ENCODE measurements around the gene BRWD1.
"Not testable (repeated sequence)": the region's sequence is repeated elsewhere in the genome, so short reads cannot be mapped to it uniquely, and the experiment has no call there.

Gene BRWD1

DNA sequence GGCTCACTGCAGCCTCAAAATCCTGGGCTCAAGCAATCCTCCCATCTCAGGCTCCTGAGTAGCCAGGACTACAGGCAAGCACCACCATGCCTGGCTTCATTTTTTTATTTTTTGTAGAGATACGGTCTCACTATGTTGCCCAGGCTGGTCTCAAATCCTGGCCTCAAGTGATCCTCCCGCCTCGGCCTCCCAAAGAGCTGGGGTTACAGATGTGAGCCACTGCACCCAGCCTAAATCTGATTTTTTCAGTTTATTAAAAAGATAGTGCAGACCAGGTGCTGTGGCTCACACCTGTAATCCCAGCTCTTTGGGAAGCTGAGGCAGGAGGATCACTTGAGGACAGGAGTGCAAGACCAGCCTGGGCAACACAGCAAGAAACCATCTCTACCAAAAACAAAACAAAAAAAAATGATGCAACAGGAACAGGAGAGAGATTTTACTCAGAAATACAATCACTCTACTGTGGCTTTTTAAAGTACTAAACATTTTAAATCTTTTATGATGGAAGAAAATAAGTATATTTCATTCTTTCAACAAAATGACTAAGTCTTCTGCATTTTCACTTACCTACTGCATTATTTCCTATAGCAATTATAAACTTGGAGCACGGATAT, 132.1 kb downstream of the BRWD1 start:
- H3K27ac Mint-ChIP-seq, result peak overlapping the region; percentile 81 to 100
- H3K4me1 Mint-ChIP-seq, result peaks cover 40% of the 10 kb centered on the region
- no peak for ATAC-seq
- no peak for DNase-seq
- H3K9me3 Mint-ChIP-seq, result no peaks in the 10 kb centered on the region
- H3K4me3 Mint-ChIP-seq, result peak overlapping the region; percentile 97 to 98
- no peaks in the 10 kb centered on the region for H3K27me3 Mint-ChIP-seq

DNA sequence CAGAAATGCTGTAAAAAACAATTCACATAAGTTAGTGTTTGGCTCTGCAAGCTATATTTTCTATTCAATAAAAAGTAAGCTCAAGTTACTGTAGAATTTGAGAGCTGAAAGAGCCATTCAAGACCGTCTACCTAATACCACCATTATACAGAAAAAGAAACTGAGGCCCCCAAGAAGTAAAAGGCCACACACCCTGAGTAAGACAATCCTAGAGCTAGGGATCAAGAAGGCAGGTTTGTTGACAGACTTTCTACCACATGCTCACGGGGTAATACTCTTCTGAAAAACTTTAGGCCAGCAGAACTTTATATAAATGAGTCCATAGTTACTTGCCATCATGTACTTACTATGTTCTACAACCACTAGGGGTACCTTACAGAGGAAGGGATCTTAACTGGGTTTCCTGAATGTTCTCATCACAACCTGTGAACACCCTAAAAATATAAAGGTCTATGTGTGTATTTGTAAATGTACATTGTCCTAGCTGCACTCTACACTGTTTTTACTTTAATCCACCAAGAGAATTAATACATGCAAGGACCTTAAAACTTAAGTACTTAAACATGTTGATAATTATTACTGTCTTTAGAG, 132.9 kb downstream of the BRWD1 start:
- DNase-seq (no peak), ATAC-seq (no peak)
- no peaks in the 10 kb centered on the region for H3K9me3 Mint-ChIP-seq
- peak overlapping the region; percentile 97 to 98 for H3K4me3 Mint-ChIP-seq
- no peaks in the 10 kb centered on the region for H3K27me3 Mint-ChIP-seq
- peak overlapping the region; percentile 54 to 88 for H3K27ac Mint-ChIP-seq
- peaks cover 45% of the 10 kb centered on the region for H3K4me1 Mint-ChIP-seq

- Mint-ChIP-seq H3K27ac (no peak overlapping the region), H3K4me1 (peaks cover 31% of the 10 kb centered on the region), H3K9me3 (no peaks in the 10 kb centered on the region), H3K4me3 (no peak overlapping the region), H3K27me3 (no peaks in the 10 kb centered on the region)
- no peak for DNase-seq
- ATAC-seq, result no peak
These were observed 135.0 kb downstream of the BRWD1 start for GRCh38 chr21:39178421-39178820.

DNA sequence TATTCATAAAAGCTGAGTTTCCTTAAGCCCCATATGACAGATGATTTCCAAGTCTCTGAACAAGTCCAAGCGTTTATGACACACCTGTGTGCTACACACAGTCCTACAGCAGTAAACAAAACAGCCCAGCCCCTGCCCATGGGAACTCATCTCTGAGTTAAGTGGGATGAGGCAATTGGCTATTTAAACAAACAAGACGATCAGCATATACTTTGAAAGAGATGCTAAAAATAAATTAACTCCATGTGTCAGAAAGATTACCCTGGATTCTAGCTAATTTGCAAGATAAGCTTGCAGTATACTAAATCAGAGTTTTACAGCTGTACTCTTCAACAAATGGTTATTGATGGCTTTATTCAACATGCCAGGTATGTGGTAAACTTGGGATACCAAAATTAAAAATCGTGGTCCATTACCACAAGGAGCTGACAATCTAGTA, 137.1 kb downstream of the BRWD1 start:
- no peak overlapping the region for H3K27ac Mint-ChIP-seq
- H3K4me3 Mint-ChIP-seq, result no peak overlapping the region
- no peaks in the 10 kb centered on the region for H3K9me3 Mint-ChIP-seq
- ATAC-seq (no peak), DNase-seq (no peak)
- H3K27me3 Mint-ChIP-seq, result no peaks in the 10 kb centered on the region
- H3K4me1 Mint-ChIP-seq, result peaks cover 27% of the 10 kb centered on the region

DNA sequence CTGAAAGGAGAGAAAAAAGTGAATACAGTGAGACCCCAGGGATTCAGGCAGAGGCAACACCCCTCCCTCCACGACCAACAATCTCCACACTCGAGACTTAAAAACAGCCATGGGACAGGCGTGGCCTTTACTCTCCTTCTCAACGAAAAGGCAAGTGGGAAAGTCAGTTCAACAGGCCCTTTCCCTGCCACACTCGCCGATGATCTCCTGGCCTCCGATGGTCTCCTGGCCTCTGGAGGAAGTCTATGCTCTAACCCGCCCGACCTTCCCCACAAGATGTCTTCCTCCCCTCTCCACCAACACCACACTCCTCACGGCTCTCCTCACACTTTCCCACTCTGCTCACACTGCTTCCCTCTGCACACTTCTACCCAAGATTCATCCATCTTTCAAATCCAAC, 137.8 kb downstream of the BRWD1 start:
- no peak overlapping the region for H3K27ac Mint-ChIP-seq

GRCh38 chr21:39175154-39175553, 138.3 kb downstream of the BRWD1 start:
- Mint-ChIP-seq H3K9me3 (no peaks in the 10 kb centered on the region), H3K27ac (no peak overlapping the region), H3K4me3 (no peak overlapping the region)

More for the DNA sequence above, 137.8 kb downstream of the BRWD1 start:
- Mint-ChIP-seq H3K4me3 (no peak overlapping the region), H3K9me3 (no peaks in the 10 kb centered on the region), H3K27me3 (no peaks in the 10 kb centered on the region), H3K4me1 (peaks cover 22% of the 10 kb centered on the region)
- ATAC-seq (no peak), DNase-seq (no peak)

DNA sequence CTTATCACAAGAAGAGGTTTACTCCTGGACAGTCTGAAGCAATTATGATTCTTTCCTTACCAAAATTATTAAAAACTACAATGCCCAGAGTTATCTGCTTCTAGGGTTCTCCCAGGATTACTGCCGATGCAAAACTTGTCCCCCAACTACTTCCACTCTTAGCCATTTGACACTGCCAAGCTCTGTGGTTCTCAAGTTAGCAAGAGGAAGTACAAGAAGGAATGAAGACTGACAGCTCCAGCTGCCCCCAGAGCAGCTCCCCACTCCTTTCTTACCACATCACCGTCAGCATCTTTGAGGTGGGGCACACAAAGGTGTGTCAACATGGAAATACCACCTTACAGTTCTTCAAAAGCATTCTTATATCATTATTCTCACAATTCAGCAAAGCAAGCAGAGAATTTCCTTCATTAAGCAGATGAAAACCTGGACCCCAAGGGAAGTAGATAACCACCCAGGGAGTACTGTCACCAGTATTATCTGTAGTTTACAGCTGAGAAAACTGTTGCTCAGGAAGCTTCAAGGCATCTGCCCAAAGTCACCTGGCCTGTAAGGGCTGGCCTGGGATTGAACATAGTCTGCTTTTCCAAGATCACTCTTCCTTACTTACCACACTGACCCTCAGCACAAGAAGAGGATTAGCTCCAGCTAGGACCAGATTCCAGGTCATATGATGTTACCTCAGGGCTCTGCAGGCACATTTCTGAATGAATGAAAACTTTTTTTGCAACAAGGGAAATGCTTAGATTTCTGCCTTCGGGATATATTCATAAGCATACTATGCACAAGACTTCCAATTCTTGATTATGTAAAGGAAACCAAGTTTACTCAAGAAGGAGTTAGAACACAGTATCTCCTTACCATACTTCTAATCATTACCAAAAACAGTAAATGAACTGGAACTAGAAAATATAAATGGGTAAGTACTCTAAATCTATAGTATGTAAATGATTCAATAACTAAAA, 139.4 kb downstream of the BRWD1 start:
- Mint-ChIP-seq H3K4me3 (no peak overlapping the region), H3K9me3 (no peaks in the 10 kb centered on the region), H3K27me3 (no peaks in the 10 kb centered on the region), H3K4me1 (peaks cover 9% of the 10 kb centered on the region), H3K27ac (peak overlapping the region in 1 of 2 donors; percentile 35)
- no peak for ATAC-seq
- no peak for DNase-seq

More at GRCh38 chr21:39175154-39175553, 138.3 kb downstream of the BRWD1 start:
- ATAC-seq (no peak), DNase-seq (no peak)
- Mint-ChIP-seq H3K4me1 (peaks cover 17% of the 10 kb centered on the region), H3K27me3 (no peaks in the 10 kb centered on the region)

DNA sequence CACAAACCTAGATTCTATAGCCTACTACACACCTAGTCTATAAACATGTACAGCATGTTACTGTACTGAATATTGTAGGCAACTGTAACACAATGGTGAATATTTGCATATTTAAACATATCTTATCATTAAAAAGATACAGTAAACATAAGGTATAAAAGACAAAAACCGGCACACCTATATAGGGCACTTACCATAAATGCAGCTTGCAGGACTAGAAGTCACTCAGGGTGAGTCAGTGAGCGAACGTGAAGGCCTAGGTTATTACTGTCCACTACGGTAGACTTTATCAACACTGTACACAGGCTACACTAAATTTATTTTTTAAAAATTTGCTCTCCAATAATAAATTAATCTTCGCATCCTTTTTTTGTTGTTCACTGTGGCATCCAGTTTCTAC, 143.5 kb downstream of the BRWD1 start:
- ATAC-seq (no peak), DNase-seq (no peak)
- Mint-ChIP-seq H3K27me3 (peaks cover 12% of the 10 kb centered on the region), H3K9me3 (peaks cover 2 to 11% of the 10 kb centered on the region in 2 donors), H3K4me1 (no peaks in the 10 kb centered on the region), H3K4me3 (no peak overlapping the region), H3K27ac (no peak overlapping the region)

DNA sequence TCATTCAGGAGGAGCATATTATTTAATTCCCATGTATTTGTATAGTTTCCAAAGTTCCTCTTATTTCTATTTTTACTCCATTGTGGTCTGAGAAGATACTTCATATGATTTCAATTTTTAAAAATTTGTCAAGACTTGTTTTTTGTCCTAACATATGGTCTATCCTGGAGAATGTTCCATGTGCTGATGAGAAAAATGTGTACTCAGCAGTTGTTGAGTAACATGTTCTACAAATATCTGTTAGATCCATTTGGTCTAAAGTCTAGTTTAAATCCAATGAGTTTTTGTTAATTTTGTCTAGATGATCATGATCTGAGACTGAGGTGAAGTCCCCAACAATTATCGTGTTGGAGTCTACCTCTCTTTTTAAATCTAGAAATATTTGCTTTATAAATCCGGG, 144.6 kb downstream of the BRWD1 start:
- H3K27ac Mint-ChIP-seq, result no peak overlapping the region
- H3K4me3 Mint-ChIP-seq, result no peak overlapping the region
- no peak for ATAC-seq
- no peaks in the 10 kb centered on the region for H3K4me1 Mint-ChIP-seq
- peaks cover 12 to 19% of the 10 kb centered on the region in 2 donors for H3K9me3 Mint-ChIP-seq
- peaks cover 12% of the 10 kb centered on the region for H3K27me3 Mint-ChIP-seq
- no peak for DNase-seq

DNA sequence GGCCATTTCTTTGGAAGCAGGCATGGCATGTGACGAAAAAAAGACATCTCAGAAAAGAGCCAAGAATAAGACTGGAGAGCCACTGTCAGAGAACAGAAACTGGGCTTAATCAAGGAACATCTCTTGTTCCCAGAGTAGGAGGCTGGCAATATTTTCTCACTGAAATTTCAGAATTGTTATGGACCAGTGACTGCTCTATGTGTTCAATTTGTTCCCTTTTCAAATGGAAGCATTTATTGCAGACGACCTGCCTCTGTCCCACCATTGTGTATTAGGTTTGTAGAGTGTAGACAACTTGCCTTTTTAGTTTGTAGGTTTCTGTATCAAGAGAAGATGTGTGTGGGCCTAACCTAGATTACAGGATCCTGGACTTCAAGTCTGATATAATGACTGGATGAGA, 148.9 kb downstream of the BRWD1 start:
- ATAC-seq (no peak), DNase-seq (no peak)
- Mint-ChIP-seq H3K27me3 (peaks cover 12% of the 10 kb centered on the region), H3K27ac (no peak overlapping the region), H3K4me1 (no peaks in the 10 kb centered on the region), H3K9me3 (peaks cover 18 to 24% of the 10 kb centered on the region in 2 donors), H3K4me3 (no peak overlapping the region)

DNA sequence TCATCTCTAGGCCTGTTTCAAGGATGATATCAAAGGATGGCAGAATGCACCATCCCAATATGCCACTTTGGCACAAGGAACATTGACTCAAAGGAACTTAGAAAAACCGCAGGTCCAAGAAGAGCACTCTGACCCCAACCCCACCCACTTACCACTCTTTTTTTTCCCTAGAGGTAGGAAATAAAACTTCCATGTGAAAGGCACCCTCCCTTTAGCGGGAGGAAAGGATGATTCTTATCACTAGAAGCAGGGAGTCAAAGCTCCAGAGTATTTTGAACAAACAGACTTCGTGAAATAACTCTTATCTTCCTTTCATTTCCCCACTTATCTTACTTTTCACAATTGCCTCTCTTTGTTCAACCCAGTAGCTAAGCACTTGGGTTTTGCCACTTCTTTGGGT, 152.4 kb downstream of the BRWD1 start:
- ATAC-seq (no peak), DNase-seq (no peak)
- no peak overlapping the region for H3K27ac Mint-ChIP-seq
- H3K4me1 Mint-ChIP-seq, result no peaks in the 10 kb centered on the region
- H3K27me3 Mint-ChIP-seq, result no peaks in the 10 kb centered on the region
- peaks cover 18 to 19% of the 10 kb centered on the region in 2 donors for H3K9me3 Mint-ChIP-seq
- H3K4me3 Mint-ChIP-seq, result no peak overlapping the region

GRCh38 chr21:39159342-39160063, 153.9 kb downstream of the BRWD1 start:
- H3K27me3 Mint-ChIP-seq, result no peaks in the 10 kb centered on the region
- peaks cover 9 to 13% of the 10 kb centered on the region in 2 donors for H3K9me3 Mint-ChIP-seq
- no peak overlapping the region for H3K4me3 Mint-ChIP-seq
- DNase-seq (no peak), ATAC-seq (no peak)
- no peaks in the 10 kb centered on the region for H3K4me1 Mint-ChIP-seq
- H3K27ac Mint-ChIP-seq, result no peak overlapping the region

DNA sequence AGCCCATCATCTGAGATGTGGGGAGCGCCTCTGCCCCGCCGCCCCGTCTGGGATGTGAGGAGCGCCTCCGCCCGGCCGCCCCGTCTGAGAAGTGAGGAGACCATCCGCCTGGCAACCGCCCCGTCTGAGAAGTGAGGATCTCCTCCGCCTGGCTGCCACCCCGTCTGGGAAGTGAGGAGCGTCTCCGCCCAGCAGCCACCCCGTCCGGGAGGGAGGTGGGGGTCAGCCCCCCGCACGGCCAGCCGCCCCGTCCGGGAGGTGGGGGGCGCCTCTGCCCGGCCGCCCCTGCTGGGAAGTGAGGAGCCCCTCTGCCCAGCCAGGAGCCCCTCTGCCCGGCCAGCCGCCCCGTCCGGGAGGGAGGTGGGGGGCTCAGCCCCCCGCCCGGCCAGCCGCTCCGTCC, 156.2 kb downstream of the BRWD1 start:
- H3K4me1 Mint-ChIP-seq, H3K4me3 Mint-ChIP-seq, DNase-seq: not testable (repeated sequence)

GRCh38 chr21:39156024-39156423, 157.4 kb downstream of the BRWD1 start:
- DNase-seq (no peak), ATAC-seq (no peak)
- Mint-ChIP-seq H3K4me1 (no peaks in the 10 kb centered on the region), H3K27me3 (no peaks in the 10 kb centered on the region), H3K4me3 (no peak overlapping the region), H3K27ac (no peak overlapping the region), H3K9me3 (no peaks in the 10 kb centered on the region)

More for the DNA sequence above, 156.2 kb downstream of the BRWD1 start:
- H3K27me3 Mint-ChIP-seq, H3K27ac Mint-ChIP-seq, H3K9me3 Mint-ChIP-seq, ATAC-seq: not testable (repeated sequence)

DNA sequence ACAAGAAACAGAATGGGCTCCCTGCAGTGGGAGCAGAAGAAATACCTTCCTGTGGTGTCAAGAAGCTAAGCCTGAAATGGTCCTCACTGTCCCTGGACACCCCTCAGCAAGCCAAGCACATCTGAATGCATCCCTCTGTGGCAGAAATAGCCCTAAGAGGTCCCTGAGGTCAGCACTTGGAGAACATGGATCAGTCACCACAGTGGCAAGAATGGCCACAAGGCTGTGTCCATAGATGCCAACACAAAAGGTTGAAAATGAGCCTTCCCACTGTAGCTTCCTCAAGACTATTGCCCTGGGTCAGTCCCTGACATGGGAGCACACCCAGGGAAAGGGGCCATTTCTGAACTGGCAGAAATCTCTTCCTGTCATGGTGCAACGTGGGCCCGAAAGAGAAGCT, 157.9 kb downstream of the BRWD1 start:
- H3K4me1 Mint-ChIP-seq, result no peaks in the 10 kb centered on the region
- H3K4me3 Mint-ChIP-seq, result no peak overlapping the region
- no peaks in the 10 kb centered on the region for H3K27me3 Mint-ChIP-seq
- DNase-seq (no peak), ATAC-seq (no peak)
- H3K27ac Mint-ChIP-seq, result no peak overlapping the region
- no peaks in the 10 kb centered on the region for H3K9me3 Mint-ChIP-seq

All from stimulated activated naive CD8-positive, alpha-beta T cell treated with anti-CD3 and anti-CD28 coated beads, Interleukin-15, amount 100 ng/mL, for 72 hours (primary cell).